NK-92 treated with Interleukin-12 subunit alpha and Interleukin-12 subunit beta, amount 100 ng/mL, for 24 hours (cell line): ENCODE measurements around the gene REEP1.
"Not testable (repeated sequence)": the region's sequence is repeated elsewhere in the genome, so short reads cannot be mapped to it uniquely, and the experiment has no call there.

Experiments
- DNase-seq: peaks from one replicate; lab custom pipeline; 2025; lab: John Stamatoyannopoulos, UW

Gene REEP1

GRCh38 chr2:86243950-86244733 lies 93.3 kb downstream of the REEP1 start:
- no peak for DNase-seq

- no peak for DNase-seq
Measured at GRCh38 chr2:86243272-86243671, 94.2 kb downstream of the REEP1 start.

GRCh38 chr2:86241611-86242010 lies 95.8 kb downstream of the REEP1 start:
- DNase-seq: no peak

- no peak for DNase-seq
Measured at GRCh38 chr2:86240251-86240650, 97.2 kb downstream of the REEP1 start.

- no peak for DNase-seq
Measured at GRCh38 chr2:86239745-86240144, 97.7 kb downstream of the REEP1 start.

GRCh38 chr2:86239326-86239725 lies 98.1 kb downstream of the REEP1 start:
- DNase-seq: no peak

GRCh38 chr2:86238354-86238753 lies 99.1 kb downstream of the REEP1 start:
- DNase-seq: no peak

- no peak for DNase-seq
Measured at GRCh38 chr2:86237172-86237571, 100.3 kb downstream of the REEP1 start.

GRCh38 chr2:86235196-86235980 lies 102.0 kb downstream of the REEP1 start:
- no peak for DNase-seq

- DNase-seq: no peak
Measured at GRCh38 chr2:86234563-86235131, 102.8 kb downstream of the REEP1 start.

GRCh38 chr2:86233436-86233835 lies 104.0 kb downstream of the REEP1 start:
- DNase-seq: no peak

GRCh38 chr2:86232910-86233309 lies 104.5 kb downstream of the REEP1 start:
- no peak for DNase-seq

- no peak for DNase-seq
Measured at GRCh38 chr2:86232373-86232784, 105.0 kb downstream of the REEP1 start.

GRCh38 chr2:86231680-86232372 lies 105.6 kb downstream of the REEP1 start:
- no peak for DNase-seq

- no peak for DNase-seq
Measured at GRCh38 chr2:86230961-86231360, 106.5 kb downstream of the REEP1 start.

GRCh38 chr2:86229221-86229620 lies 108.2 kb downstream of the REEP1 start:
- no peak for DNase-seq

GRCh38 chr2:86228574-86228973 lies 108.9 kb downstream of the REEP1 start:
- not testable (repeated sequence) for DNase-seq

GRCh38 chr2:86227685-86228084 lies 109.7 kb downstream of the REEP1 start:
- no peak for DNase-seq

- no peak for DNase-seq
Measured at GRCh38 chr2:86226636-86227520, 110.5 kb downstream of the REEP1 start.

- no peak for DNase-seq
Measured at GRCh38 chr2:86226070-86226469, 111.4 kb downstream of the REEP1 start.

- no peak for DNase-seq
Measured at GRCh38 chr2:86225581-86225980, 111.8 kb downstream of the REEP1 start.
